WTC11 (cell line): ENCODE measurements around the gene VASH1. TPM values are rescaled to one million over a fixed set of nuclear protein-coding genes. Genes with fewer than 3 reads are reported as not detected.

Source experiments
- ATAC-seq: fragments of 200-7000 bp; cut with Tn5 transposase; 2 replicates; pipeline ENCODE4 v1.10.0; 2021; ENCODE audit warnings: mild to moderate bottlenecking, moderate library complexity
- CTCF ChIA-PET: fragments of 300-600 bp; sonication (Branson Sonifier 250); formaldehyde crosslinking; loops from one replicate; lab custom pipeline; 2021; ENCODE audit warnings: antibody characterized with exemption; lab: Charles Lee
- POLR2A ChIA-PET: fragments of 350-600 bp; sonication (Branson Sonifier 250); formaldehyde crosslinking; loops from one replicate; lab custom pipeline; 2021; ENCODE audit warnings: antibody characterized with exemption; lab: Charles Lee
- DNase-seq: peaks from one replicate; pipeline ENCODE4 v3.0.0; 2021; ENCODE audit warnings: low spot score
- H3K27ac Mint-ChIP-seq: 2 replicates; pipeline ENCODE4 v1.8.0; 2021; ENCODE audit warnings: mixed read lengths
- H3K27me3 Mint-ChIP-seq: 2 replicates; pipeline ENCODE4 v1.8.0; 2021; ENCODE audit warnings: low read depth, mild to moderate bottlenecking, moderate library complexity, mixed read lengths
- H3K36me3 Mint-ChIP-seq: 2 replicates; pipeline ENCODE4 v1.8.0; 2021; ENCODE audit warnings: mixed read lengths
- H3K4me1 Mint-ChIP-seq: 2 replicates; pipeline ENCODE4 v1.8.0; 2022; ENCODE audit warnings: mixed read lengths
- H3K4me3 Mint-ChIP-seq: 2 replicates; pipeline ENCODE4 v1.8.0; 2021; ENCODE audit warnings: mild to moderate bottlenecking, moderate library complexity, mixed read lengths
- H3K9me3 Mint-ChIP-seq: 2 replicates; pipeline ENCODE4 v1.8.0; 2021; ENCODE audit warnings: mixed read lengths
- ATF1 ChIP-seq: sonication (generic); formaldehyde crosslinking; IDR thresholded peaks from 2 replicates; pipeline ENCODE4 v1.8.1; 2023; ENCODE audit warnings: mild to moderate bottlenecking, moderate library complexity, missing genetic modification reagents
- CDX4 ChIP-seq: fragments of 250-450 bp; sonication (Bioruptor Pico); IDR thresholded peaks from 2 replicates; pipeline ENCODE4 v1.9.0; 2021; ENCODE audit warnings: moderate library complexity, mild to moderate bottlenecking, inconsistent platforms, borderline replicate concordance
- CREB1 ChIP-seq: sonication (generic); formaldehyde crosslinking; IDR thresholded peaks from 2 replicates; pipeline ENCODE4 v1.8.0; 2023; ENCODE audit warnings: mild to moderate bottlenecking, missing genetic modification reagents
- E2F1 ChIP-seq: sonication (generic); formaldehyde crosslinking; IDR thresholded peaks from 2 replicates; pipeline ENCODE4 v1.8.0; 2022; ENCODE audit warnings: mild to moderate bottlenecking, missing genetic modification reagents
- FOXP1 ChIP-seq: sonication (generic); formaldehyde crosslinking; IDR thresholded peaks from 2 replicates; pipeline ENCODE4 v1.8.0; 2022; ENCODE audit warnings: missing genetic modification reagents, mild to moderate bottlenecking, moderate library complexity, borderline replicate concordance
- IRF1 ChIP-seq: sonication (generic); formaldehyde crosslinking; IDR thresholded peaks from 2 replicates; pipeline ENCODE4 v1.8.0; 2023; ENCODE audit warnings: missing genetic modification reagents
- MXD4 ChIP-seq: fragments of 250-450 bp; sonication (Bioruptor Pico); IDR thresholded peaks from 2 replicates; pipeline ENCODE4 v1.8.0; 2021; ENCODE audit warnings: mild to moderate bottlenecking, moderate library complexity, borderline replicate concordance
- NFATC4 ChIP-seq: fragments of 250-450 bp; sonication (Bioruptor Pico); IDR thresholded peaks from 2 replicates; pipeline ENCODE4 v1.9.0; 2021; ENCODE audit warnings: mild to moderate bottlenecking
- NFE2L1 ChIP-seq: sonication (generic); formaldehyde crosslinking; IDR thresholded peaks from 2 replicates; pipeline ENCODE4 v1.8.1; 2023; ENCODE audit warnings: missing genetic modification reagents
- OVOL2 ChIP-seq: fragments of 250-450 bp; sonication (Bioruptor Pico); IDR thresholded peaks from 2 replicates; pipeline ENCODE4 v1.9.0; 2021; ENCODE audit warnings: mild to moderate bottlenecking, borderline replicate concordance
- PRRX2 ChIP-seq: fragments of 250-450 bp; sonication (Bioruptor Pico); IDR thresholded peaks from 2 replicates; pipeline ENCODE4 v1.8.0; 2021; ENCODE audit warnings: mild to moderate bottlenecking
- RORB ChIP-seq: fragments of 250-450 bp; sonication (Bioruptor Pico); IDR thresholded peaks from 2 replicates; pipeline ENCODE4 v1.9.0; 2021; ENCODE audit warnings: mild to moderate bottlenecking
- SMAD4 ChIP-seq: sonication (generic); formaldehyde crosslinking; IDR thresholded peaks from 2 replicates; pipeline ENCODE4 v1.8.0; 2022; ENCODE audit warnings: mild to moderate bottlenecking, missing genetic modification reagents
- TEAD1 ChIP-seq: sonication (generic); formaldehyde crosslinking; IDR thresholded peaks from 2 replicates; pipeline ENCODE4 v1.8.0; 2022; ENCODE audit warnings: mild to moderate bottlenecking, missing genetic modification reagents
- ZBTB21 ChIP-seq: sonication (generic); formaldehyde crosslinking; IDR thresholded peaks from 2 replicates; pipeline ENCODE4 v1.8.1; 2023; ENCODE audit warnings: mild to moderate bottlenecking, missing genetic modification reagents, borderline replicate concordance
- ZBTB43 ChIP-seq: sonication (generic); formaldehyde crosslinking; IDR thresholded peaks from 2 replicates; pipeline ENCODE4 v1.8.1; 2023; ENCODE audit warnings: mild to moderate bottlenecking, missing genetic modification reagents
- ZNF263 ChIP-seq: sonication (generic); formaldehyde crosslinking; IDR thresholded peaks from 2 replicates; pipeline ENCODE4 v1.8.1; 2022; ENCODE audit warnings: low read depth, mild to moderate bottlenecking, moderate library complexity, missing genetic modification reagents
- ZNF317 ChIP-seq: sonication (generic); formaldehyde crosslinking; IDR thresholded peaks from 2 replicates; pipeline ENCODE4 v1.8.1; 2023; ENCODE audit warnings: low read depth, mild to moderate bottlenecking, moderate library complexity, missing genetic modification reagents, borderline replicate concordance
- ZNF416 ChIP-seq: fragments of 250-450 bp; sonication (Bioruptor Pico); IDR thresholded peaks from 2 replicates; pipeline ENCODE4 v1.9.0; 2021; ENCODE audit warnings: mild to moderate bottlenecking, inconsistent platforms
- ZNF532 ChIP-seq: fragments of 250-450 bp; sonication (Bioruptor Pico); IDR thresholded peaks from 2 replicates; pipeline ENCODE4 v1.9.0; 2021; ENCODE audit warnings: mild to moderate bottlenecking, borderline replicate concordance
- total RNA-seq: library from RNA; stranded (reverse); gene quantifications from 3 replicates; pipeline ENCODE4 v1.2.3, GENCODE V29; 2021

VASH1 gene
- total RNA-seq, 1 experiment from 2014 or later: 7.2 TPM

- TF ChIP-seq IRF1 (CRISPR knock-in tag): no peak
Measured at GRCh38 chr14:76772300-76773187, 11.3 kb downstream of the VASH1 start (continued).

DNA sequence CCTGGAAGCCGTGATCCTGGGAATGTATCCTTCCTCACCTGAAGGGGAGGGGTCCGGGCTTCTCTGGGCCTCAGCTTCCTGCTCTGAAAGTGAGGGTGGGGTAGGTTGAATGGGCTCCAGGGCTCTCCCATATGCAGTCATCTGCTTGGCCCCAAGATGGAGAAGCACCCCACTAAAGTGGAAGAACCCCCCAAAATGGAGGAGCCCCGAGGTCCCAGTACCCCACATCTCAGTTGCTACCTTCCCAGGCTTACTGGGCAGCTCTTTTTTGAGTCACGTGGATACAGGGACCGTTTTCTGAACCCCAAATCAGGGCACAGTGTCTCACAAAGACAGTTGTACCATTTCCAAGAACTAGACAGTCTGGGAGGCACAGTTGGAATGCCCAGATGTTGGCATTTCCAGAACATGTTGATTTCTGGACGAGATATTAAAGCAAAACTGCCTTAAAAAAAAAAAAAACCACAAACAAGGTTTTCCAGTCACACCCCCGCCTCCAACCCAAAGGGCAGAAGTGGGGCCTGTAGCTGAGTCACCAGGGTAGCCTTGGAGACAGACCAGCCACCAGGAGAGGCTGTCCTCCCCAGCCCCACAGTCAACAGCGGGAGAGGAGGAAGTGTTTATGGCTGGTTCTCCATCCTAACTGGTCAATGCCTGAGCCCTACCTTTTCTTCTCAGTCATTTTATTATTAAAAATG, 12.1 kb downstream of the VASH1 start:
- ChIA-PET CTCF (interaction anchor here (0.9 to 4.4 kb wide), 4 partner anchors 11 to 99 kb away, joined by 3 to 46 read pairs (median 14); no protein-coding TSS in a partner anchor), POLR2A (interaction anchor here (0.5 kb wide), 1 partner anchor 179 kb away, joined by 3 read pairs; no protein-coding TSS in a partner anchor)
- Mint-ChIP-seq H3K4me1 (peaks cover 23% of the 10 kb centered on the region), H3K27ac (no peak overlapping the region), H3K36me3 (no peaks in the 10 kb centered on the region), H3K4me3 (no peak overlapping the region), H3K27me3 (no peaks in the 10 kb centered on the region; the same call in 1 of the 2 replicates)
- peak; percentile 5; the same call in 1 of the 2 replicates for ATAC-seq
- TF ChIP-seq RORB (CRISPR knock-in tag) (no peak), ATF1 (CRISPR knock-in tag) (no peak), ZNF263 (CRISPR knock-in tag) (no peak), CREB1 (CRISPR knock-in tag) (no peak), E2F1 (CRISPR knock-in tag) (no peak), PRRX2 (no peak), OVOL2 (CRISPR knock-in tag) (no peak), FOXP1 (CRISPR knock-in tag) (no peak), MXD4 (CRISPR knock-in tag) (no peak)
- TF ChIP-seq, all 79 proteins: peak for 0
- no peak for DNase-seq
- H3K9me3 Mint-ChIP-seq: no peaks in the 10 kb centered on the region

DNA sequence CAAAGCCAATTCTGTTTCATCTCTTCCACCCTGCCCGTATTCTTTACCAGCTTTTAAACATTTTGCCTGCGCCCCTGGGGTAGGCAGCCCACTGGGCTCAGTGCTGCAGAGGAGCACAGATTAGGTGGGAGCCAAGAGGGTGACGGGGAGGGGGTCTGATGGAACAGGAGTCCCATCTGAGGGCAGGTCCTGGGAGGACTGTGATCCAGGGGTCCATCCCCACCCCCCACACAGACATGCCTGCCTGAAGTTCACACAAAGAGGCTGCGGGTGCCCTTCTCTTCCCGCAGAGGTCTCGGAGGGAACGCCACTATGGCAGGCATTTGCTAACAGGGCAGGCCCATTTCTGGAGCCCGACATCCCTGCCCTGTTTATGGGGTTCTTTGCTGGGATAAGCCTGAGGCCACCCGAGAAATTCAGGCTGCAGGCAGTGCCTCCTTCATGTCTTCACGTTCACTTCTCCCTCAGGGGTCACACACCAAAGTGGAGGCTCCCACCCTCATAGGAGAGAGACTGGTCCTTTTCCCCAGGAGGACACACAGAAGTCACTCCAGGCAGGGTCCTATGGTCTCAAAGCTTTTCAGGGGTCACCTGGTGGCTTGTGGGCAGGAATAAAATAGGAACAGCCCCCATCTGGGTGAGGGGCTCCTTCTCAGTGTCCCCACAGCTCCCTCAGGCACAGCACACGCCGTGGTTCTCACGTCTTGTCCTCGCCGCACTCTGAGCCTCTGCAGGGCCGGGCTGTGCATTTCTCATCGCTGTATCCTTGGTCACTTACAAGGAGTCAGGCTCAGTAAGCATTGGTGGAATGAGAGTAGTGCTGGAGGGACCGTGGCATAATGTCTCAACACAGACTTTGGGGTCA, 12.9 kb downstream of the VASH1 start:
- CTCF ChIA-PET: interaction anchor here (1.5 to 4.4 kb wide), 4 partner anchors 10 to 98 kb away, joined by 3 to 46 read pairs (median 24); no protein-coding TSS in a partner anchor
- H3K27me3 Mint-ChIP-seq: no peaks in the 10 kb centered on the region; the same call in 1 of the 2 replicates
- H3K27ac Mint-ChIP-seq: no peak overlapping the region
- H3K4me1 Mint-ChIP-seq: peaks cover 21% of the 10 kb centered on the region
- POLR2A ChIA-PET: no interaction called here
- H3K9me3 Mint-ChIP-seq: no peaks in the 10 kb centered on the region
- no peak overlapping the region for H3K4me3 Mint-ChIP-seq
- H3K36me3 Mint-ChIP-seq: no peaks in the 10 kb centered on the region
- DNase-seq (no peak), ATAC-seq (no peak)
- TF ChIP-seq ZNF317 (CRISPR knock-in tag) (no peak), ZNF532 (CRISPR knock-in tag) (no peak), SMAD4 (CRISPR knock-in tag) (no peak), ZBTB21 (CRISPR knock-in tag) (no peak), ZBTB43 (CRISPR knock-in tag) (no peak), NFATC4 (CRISPR knock-in tag) (no peak), CDX4 (CRISPR knock-in tag) (no peak), RORB (CRISPR knock-in tag) (no peak), TEAD1 (CRISPR knock-in tag) (no peak), ZNF416 (CRISPR knock-in tag) (no peak), NFE2L1 (no peak)
